A549 (cell line): ENCODE measurements around the gene HELLS.

Experiments used
- EP300 ChIP-seq, 2 experiments: fragments of >200 bp; sonication (Bioruptor Twin); formaldehyde crosslinking; IDR thresholded peaks; 2 replicates in 1 of 2; 3 replicates in 1 of 2; pipeline ENCODE4 v1.6.1; 2016 to 2017
- ESRRA ChIP-seq: fragments of 150-350 bp; IDR thresholded peaks from 2 replicates; pipeline ENCODE4 v1.6.1; 2014; ENCODE audit warnings: mild to moderate bottlenecking, low read length, borderline replicate concordance
- HDAC2 ChIP-seq: fragments of 200-600 bp; sonication (generic); IDR thresholded peaks from 2 replicates; pipeline ENCODE4 v1.6.1; 2016
- HOXA7 ChIP-seq: fragments of 250-450 bp; sonication (Bioruptor Pico); IDR thresholded peaks from 2 replicates; pipeline ENCODE4 v1.5.0; 2020; ENCODE audit warnings: mild to moderate bottlenecking, moderate library complexity
- JUNB ChIP-seq: fragments of >200 bp; sonication (Bioruptor Twin); formaldehyde crosslinking; IDR thresholded peaks from 2 replicates; pipeline ENCODE4 v1.6.1; 2016
- MAZ ChIP-seq: fragments of 150-350 bp; IDR thresholded peaks from 2 replicates; pipeline ENCODE4 v1.6.1; 2014; ENCODE audit warnings: antibody characterized with exemption, low read depth, low read length, borderline replicate concordance
- MYC ChIP-seq: IDR thresholded peaks from 2 replicates; pipeline ENCODE4 v1.6.1; 2012; ENCODE audit warnings: mild to moderate bottlenecking, inconsistent platforms, low read length, improper control_type of control experiment, borderline replicate concordance
- POLR2A ChIP-seq: IDR thresholded peaks from 2 replicates; pipeline ENCODE4 v1.6.1; 2012; ENCODE audit warnings: mild to moderate bottlenecking, low read length
- RAD21 ChIP-seq, 2 experiments: fragments of >200 bp in 1 of 2; sonication (Bioruptor Twin) in 1 of 2; formaldehyde crosslinking in 1 of 2; IDR thresholded peaks in 1 of 2; conservative IDR thresholded peaks in 1 of 2; 2 replicates in 1 of 2; 3 replicates in 1 of 2; pipeline ENCODE4 v1.6.1; 2012 to 2018; ENCODE audit warnings: inconsistent platforms in 1 of 2
- RCOR1 ChIP-seq: fragments of 150-350 bp; IDR thresholded peaks from 2 replicates; pipeline ENCODE4 v1.6.1; 2014; ENCODE audit warnings: antibody characterized with exemption, low read length, low read depth
- TP53 ChIP-seq: fragments of 250-450 bp; sonication (Bioruptor Pico); IDR thresholded peaks from 2 replicates; pipeline ENCODE4 v1.5.0; 2021; ENCODE audit warnings: mild to moderate bottlenecking, moderate library complexity
- TF ChIP-seq, protein P1 (sequence below): fragments of >200 bp; sonication (Bioruptor Twin); formaldehyde crosslinking; IDR thresholded peaks from 3 replicates; pipeline ENCODE4 v1.5.1; 2016
- TF ChIP-seq, protein P2 (sequence below): fragments of 150-350 bp; IDR thresholded peaks from 2 replicates; pipeline ENCODE4 v1.6.1; 2014; ENCODE audit warnings: low read depth, mild to moderate bottlenecking, low read length
- TF ChIP-seq, protein P3 (sequence below): fragments of 200-600 bp; sonication (generic); IDR thresholded peaks from 2 replicates; pipeline ENCODE4 v1.6.1; 2016; ENCODE audit warnings: antibody characterized with exemption, mild to moderate bottlenecking, moderate library complexity

DNA sequence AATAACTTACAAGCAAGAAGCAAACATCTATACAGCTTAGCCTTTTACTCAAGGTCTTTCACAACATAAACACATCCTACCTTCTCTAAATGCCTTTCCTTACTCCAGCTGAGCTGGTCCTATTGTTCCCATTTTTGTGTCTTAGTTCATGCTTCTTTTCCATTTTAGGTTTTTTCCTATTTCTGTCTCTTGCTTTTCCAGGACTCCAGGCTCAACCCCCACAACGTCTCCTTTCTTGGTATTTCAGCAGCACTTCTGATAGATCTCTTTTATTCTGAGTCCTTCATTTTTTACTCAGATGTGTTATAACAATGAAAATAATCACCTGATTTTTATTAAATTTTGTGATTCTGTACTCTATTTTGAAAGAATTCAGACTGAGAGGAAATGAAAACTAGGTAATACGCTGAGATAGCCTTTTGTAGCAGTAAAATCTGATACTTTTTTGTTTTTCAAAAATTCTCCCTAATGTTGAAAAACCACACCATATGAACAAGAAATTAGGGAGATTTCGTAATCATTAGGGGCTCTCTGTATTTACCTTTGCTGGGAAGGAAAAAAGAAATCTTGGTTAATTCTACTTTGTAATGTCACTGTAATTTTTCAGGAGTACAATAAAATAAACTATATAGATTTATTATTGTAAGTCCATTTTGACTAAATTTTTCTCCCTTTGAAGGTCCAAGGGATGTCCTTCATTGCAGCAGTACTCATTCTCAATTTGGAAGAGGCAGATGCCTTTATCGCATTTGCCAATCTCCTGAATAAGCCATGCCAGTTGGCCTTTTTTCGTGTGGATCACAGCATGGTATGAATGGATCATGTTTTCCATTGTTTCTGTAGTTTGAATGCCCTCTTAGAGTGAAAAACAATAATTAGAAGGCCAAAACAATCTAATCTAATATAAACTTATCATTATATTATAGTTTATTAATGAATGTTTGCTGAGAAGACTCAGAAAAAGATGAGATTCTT lies 24.0 kb upstream of the HELLS start:
- TF ChIP-seq, protein P1, sequence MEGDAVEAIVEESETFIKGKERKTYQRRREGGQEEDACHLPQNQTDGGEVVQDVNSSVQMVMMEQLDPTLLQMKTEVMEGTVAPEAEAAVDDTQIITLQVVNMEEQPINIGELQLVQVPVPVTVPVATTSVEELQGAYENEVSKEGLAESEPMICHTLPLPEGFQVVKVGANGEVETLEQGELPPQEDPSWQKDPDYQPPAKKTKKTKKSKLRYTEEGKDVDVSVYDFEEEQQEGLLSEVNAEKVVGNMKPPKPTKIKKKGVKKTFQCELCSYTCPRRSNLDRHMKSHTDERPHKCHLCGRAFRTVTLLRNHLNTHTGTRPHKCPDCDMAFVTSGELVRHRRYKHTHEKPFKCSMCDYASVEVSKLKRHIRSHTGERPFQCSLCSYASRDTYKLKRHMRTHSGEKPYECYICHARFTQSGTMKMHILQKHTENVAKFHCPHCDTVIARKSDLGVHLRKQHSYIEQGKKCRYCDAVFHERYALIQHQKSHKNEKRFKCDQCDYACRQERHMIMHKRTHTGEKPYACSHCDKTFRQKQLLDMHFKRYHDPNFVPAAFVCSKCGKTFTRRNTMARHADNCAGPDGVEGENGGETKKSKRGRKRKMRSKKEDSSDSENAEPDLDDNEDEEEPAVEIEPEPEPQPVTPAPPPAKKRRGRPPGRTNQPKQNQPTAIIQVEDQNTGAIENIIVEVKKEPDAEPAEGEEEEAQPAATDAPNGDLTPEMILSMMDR, result no peak
- TF ChIP-seq, protein P2, sequence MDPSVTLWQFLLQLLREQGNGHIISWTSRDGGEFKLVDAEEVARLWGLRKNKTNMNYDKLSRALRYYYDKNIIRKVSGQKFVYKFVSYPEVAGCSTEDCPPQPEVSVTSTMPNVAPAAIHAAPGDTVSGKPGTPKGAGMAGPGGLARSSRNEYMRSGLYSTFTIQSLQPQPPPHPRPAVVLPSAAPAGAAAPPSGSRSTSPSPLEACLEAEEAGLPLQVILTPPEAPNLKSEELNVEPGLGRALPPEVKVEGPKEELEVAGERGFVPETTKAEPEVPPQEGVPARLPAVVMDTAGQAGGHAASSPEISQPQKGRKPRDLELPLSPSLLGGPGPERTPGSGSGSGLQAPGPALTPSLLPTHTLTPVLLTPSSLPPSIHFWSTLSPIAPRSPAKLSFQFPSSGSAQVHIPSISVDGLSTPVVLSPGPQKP, result no peak
- TF ChIP-seq MAZ (no peak), RCOR1 (no peak), TP53 (CRISPR knock-in tag) (no peak), RAD21 (conservative IDR thresholded peaks at IDR 0.05 in 1 of 2, IDR thresholded peaks at IDR 0.05 in 1 of 2) (no peak), HOXA7 (no peak), JUNB (no peak), POLR2A (no peak), EP300 (IDR thresholded peaks at IDR 0.05) (no peak), HDAC2 (no peak), MYC (no peak), ESRRA (no peak)
- TF ChIP-seq, protein P3, sequence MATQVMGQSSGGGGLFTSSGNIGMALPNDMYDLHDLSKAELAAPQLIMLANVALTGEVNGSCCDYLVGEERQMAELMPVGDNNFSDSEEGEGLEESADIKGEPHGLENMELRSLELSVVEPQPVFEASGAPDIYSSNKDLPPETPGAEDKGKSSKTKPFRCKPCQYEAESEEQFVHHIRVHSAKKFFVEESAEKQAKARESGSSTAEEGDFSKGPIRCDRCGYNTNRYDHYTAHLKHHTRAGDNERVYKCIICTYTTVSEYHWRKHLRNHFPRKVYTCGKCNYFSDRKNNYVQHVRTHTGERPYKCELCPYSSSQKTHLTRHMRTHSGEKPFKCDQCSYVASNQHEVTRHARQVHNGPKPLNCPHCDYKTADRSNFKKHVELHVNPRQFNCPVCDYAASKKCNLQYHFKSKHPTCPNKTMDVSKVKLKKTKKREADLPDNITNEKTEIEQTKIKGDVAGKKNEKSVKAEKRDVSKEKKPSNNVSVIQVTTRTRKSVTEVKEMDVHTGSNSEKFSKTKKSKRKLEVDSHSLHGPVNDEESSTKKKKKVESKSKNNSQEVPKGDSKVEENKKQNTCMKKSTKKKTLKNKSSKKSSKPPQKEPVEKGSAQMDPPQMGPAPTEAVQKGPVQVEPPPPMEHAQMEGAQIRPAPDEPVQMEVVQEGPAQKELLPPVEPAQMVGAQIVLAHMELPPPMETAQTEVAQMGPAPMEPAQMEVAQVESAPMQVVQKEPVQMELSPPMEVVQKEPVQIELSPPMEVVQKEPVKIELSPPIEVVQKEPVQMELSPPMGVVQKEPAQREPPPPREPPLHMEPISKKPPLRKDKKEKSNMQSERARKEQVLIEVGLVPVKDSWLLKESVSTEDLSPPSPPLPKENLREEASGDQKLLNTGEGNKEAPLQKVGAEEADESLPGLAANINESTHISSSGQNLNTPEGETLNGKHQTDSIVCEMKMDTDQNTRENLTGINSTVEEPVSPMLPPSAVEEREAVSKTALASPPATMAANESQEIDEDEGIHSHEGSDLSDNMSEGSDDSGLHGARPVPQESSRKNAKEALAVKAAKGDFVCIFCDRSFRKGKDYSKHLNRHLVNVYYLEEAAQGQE, result no peak
